Trophoblast cell (in vitro differentiated cells and primary cell): ENCODE results near the gene KPNA1.

Experiments
- DNase-seq, 2 donors: peaks; one replicate each; pipeline ENCODE4 v3.0.0-alpha.2; 2016
- H2AFZ ChIP-seq: 2 replicates; pipeline ENCODE4 v1.6.1; 2013; ENCODE audit warnings: low read length, moderate library complexity, mild to moderate bottlenecking; ENCODE audit not compliant: insufficient read depth, poor library complexity
- H2AK5ac ChIP-seq: 2 replicates; pipeline ENCODE4 v1.6.1; 2013; ENCODE audit warnings: mild to moderate bottlenecking, low read length
- H2BK120ac ChIP-seq: 2 replicates; pipeline ENCODE4 v1.6.1; 2013; ENCODE audit warnings: low read length, mild to moderate bottlenecking, moderate library complexity; ENCODE audit not compliant: insufficient read depth, poor library complexity
- H2BK12ac ChIP-seq: 2 replicates; pipeline ENCODE4 v1.6.1; 2013; ENCODE audit warnings: mild to moderate bottlenecking, low read length, moderate library complexity
- H2BK5ac ChIP-seq: 2 replicates; pipeline ENCODE4 v1.6.1; 2013; ENCODE audit warnings: low read length, low read depth, moderate library complexity, mild to moderate bottlenecking; ENCODE audit not compliant: poor library complexity
- H3K14ac ChIP-seq: 2 replicates; pipeline ENCODE4 v1.6.1; 2013; ENCODE audit warnings: mild to moderate bottlenecking, low read length
- H3K18ac ChIP-seq: 2 replicates; pipeline ENCODE4 v1.6.1; 2013; ENCODE audit warnings: mild to moderate bottlenecking, low read length
- H3K23ac ChIP-seq: 2 replicates; pipeline ENCODE4 v1.6.1; 2013; ENCODE audit warnings: low read length
- H3K27ac ChIP-seq: 2 replicates; pipeline ENCODE4 v1.5.1; 2013; ENCODE audit warnings: low read depth, mild to moderate bottlenecking, inconsistent platforms, low read length, moderate library complexity
- H3K27me3 ChIP-seq: 2 replicates; pipeline ENCODE4 v1.6.1; 2013; ENCODE audit warnings: inconsistent platforms, mild to moderate bottlenecking, low read length, moderate library complexity; ENCODE audit not compliant: insufficient read depth
- H3K36me3 ChIP-seq, 2 experiments: 1 replicate in 1 of 2; 2 replicates in 1 of 2; pipeline ENCODE4 v1.6.1; 2013; ENCODE audit warnings: low read length in 2 of 2, mild to moderate bottlenecking in 2 of 2, moderate library complexity in 1 of 2; ENCODE audit not compliant: insufficient read depth in 2 of 2, control insufficient read depth in 1 of 2
- H3K4ac ChIP-seq: 2 replicates; pipeline ENCODE4 v1.6.1; 2013; ENCODE audit warnings: low read depth, mild to moderate bottlenecking, low read length, moderate library complexity
- H3K4me1 ChIP-seq, 2 experiments: 1 replicate in 1 of 2; 2 replicates in 1 of 2; pipeline ENCODE4 v1.6.1; 2013; ENCODE audit warnings: low read length in 2 of 2, mild to moderate bottlenecking in 2 of 2, moderate library complexity in 1 of 2; ENCODE audit not compliant: insufficient read depth in 2 of 2, control insufficient read depth in 1 of 2
- H3K4me2 ChIP-seq: 2 replicates; pipeline ENCODE4 v1.6.1; 2013; ENCODE audit warnings: inconsistent platforms, mild to moderate bottlenecking, low read length, moderate library complexity
- H3K4me3 ChIP-seq: 2 replicates; pipeline ENCODE4 v1.5.1; 2013; ENCODE audit warnings: mild to moderate bottlenecking, low read depth, low read length, inconsistent platforms
- H3K79me1 ChIP-seq: one replicate; pipeline ENCODE4 v1.6.1; 2013; ENCODE audit warnings: low read length
- H3K79me2 ChIP-seq: 2 replicates; pipeline ENCODE4 v1.6.1; 2013; ENCODE audit warnings: low read length, mild to moderate bottlenecking; ENCODE audit not compliant: control insufficient read depth, insufficient read depth, poor library complexity
- H3K9ac ChIP-seq: 2 replicates; pipeline ENCODE4 v1.6.1; 2013; ENCODE audit warnings: mild to moderate bottlenecking, low read length
- H3K9me3 ChIP-seq: 2 replicates; pipeline ENCODE4 v1.6.1; 2013; ENCODE audit warnings: low read depth, mild to moderate bottlenecking, control low read depth, inconsistent platforms, low read length; ENCODE audit not compliant: insufficient read depth
- H4K12ac ChIP-seq: 2 replicates; pipeline ENCODE4 v1.6.1; 2013; ENCODE audit warnings: low read depth, mild to moderate bottlenecking, low read length, moderate library complexity
- H4K8ac ChIP-seq: 2 replicates; pipeline ENCODE4 v1.6.1; 2013; ENCODE audit warnings: low read depth, mild to moderate bottlenecking, low read length, moderate library complexity
- H4K91ac ChIP-seq: one replicate; pipeline ENCODE4 v1.6.1; 2013; ENCODE audit warnings: low read depth, mild to moderate bottlenecking, low read length, moderate library complexity
- WGBS: extraction: QIAGEN DNeasy Blood & Tissue Kit; methylation state at CpG from one replicate; pipeline ENCODE4 v1.1.7; 2013; ENCODE audit warnings: missing lambda C conversion rate; ENCODE audit not compliant: insufficient read length, insufficient coverage; ENCODE audit errors: extremely low coverage; 5-methylcytosine and 5-hydroxymethylcytosine counted together

KPNA1 gene

GRCh38 chr3:122405015-122405414, 109.7 kb downstream of the KPNA1 start:
- H3K18ac ChIP-seq, result no peak overlapping the region
- H3K14ac ChIP-seq, result no peak overlapping the region
- H3K9me3 ChIP-seq, result no peaks in the 10 kb centered on the region
- no CpG with 5 or more reads among the region's 3 CpGs for WGBS
- no peaks in the 10 kb centered on the region for H3K27me3 ChIP-seq
- no peaks in the 10 kb centered on the region for H3K4me1 ChIP-seq
- no peak overlapping the region for H2BK5ac ChIP-seq
- H2AFZ ChIP-seq, result no peak overlapping the region
- no peak overlapping the region for H3K23ac ChIP-seq
- no peak overlapping the region for H3K4ac ChIP-seq
- H3K79me1 ChIP-seq, result no peaks in the 10 kb centered on the region
- H2AK5ac ChIP-seq, result no peak overlapping the region
- H4K91ac ChIP-seq, result no peak overlapping the region
- H4K8ac ChIP-seq, result no peak overlapping the region
- no peak overlapping the region for H2BK12ac ChIP-seq
- no peak overlapping the region for H4K12ac ChIP-seq
- H3K27ac ChIP-seq, result no peak overlapping the region
- H3K36me3 ChIP-seq, result peaks cover 1 to 2% of the 10 kb centered on the region in 2 experiments
- no peak overlapping the region for H2BK120ac ChIP-seq
- no peak overlapping the region for H3K4me3 ChIP-seq
- H3K4me2 ChIP-seq, result no peak overlapping the region
- H3K79me2 ChIP-seq, result no peaks in the 10 kb centered on the region
- H3K9ac ChIP-seq, result no peak overlapping the region
- DNase-seq, result peak in 1 of 2 donors; percentile 36

GRCh38 chr3:122403489-122403888, 111.2 kb downstream of the KPNA1 start:
- H2AK5ac ChIP-seq, result no peak overlapping the region
- H3K4me1 ChIP-seq, result no peaks in the 10 kb centered on the region
- H3K36me3 ChIP-seq, result no peaks in the 10 kb centered on the region
- H3K27me3 ChIP-seq, result no peaks in the 10 kb centered on the region
- H3K4me3 ChIP-seq, result no peak overlapping the region
- no CpG with 5 or more reads among the region's 6 CpGs for WGBS
- H3K18ac ChIP-seq, result no peak overlapping the region
- H3K79me1 ChIP-seq, result no peaks in the 10 kb centered on the region
- no peak overlapping the region for H3K14ac ChIP-seq
- H2AFZ ChIP-seq, result no peak overlapping the region
- no peak overlapping the region for H2BK120ac ChIP-seq
- H4K91ac ChIP-seq, result no peak overlapping the region
- no peak overlapping the region for H4K8ac ChIP-seq
- no peak overlapping the region for H3K27ac ChIP-seq
- no peak overlapping the region for H2BK5ac ChIP-seq
- H3K4ac ChIP-seq, result no peak overlapping the region
- no peaks in the 10 kb centered on the region for H3K9me3 ChIP-seq
- DNase-seq, result peak in 1 of 2 donors; percentile 6
- no peak overlapping the region for H2BK12ac ChIP-seq
- no peak overlapping the region for H3K23ac ChIP-seq
- H4K12ac ChIP-seq, result no peak overlapping the region
- no peak overlapping the region for H3K4me2 ChIP-seq
- H3K79me2 ChIP-seq, result no peaks in the 10 kb centered on the region
- no peak overlapping the region for H3K9ac ChIP-seq

DNA sequence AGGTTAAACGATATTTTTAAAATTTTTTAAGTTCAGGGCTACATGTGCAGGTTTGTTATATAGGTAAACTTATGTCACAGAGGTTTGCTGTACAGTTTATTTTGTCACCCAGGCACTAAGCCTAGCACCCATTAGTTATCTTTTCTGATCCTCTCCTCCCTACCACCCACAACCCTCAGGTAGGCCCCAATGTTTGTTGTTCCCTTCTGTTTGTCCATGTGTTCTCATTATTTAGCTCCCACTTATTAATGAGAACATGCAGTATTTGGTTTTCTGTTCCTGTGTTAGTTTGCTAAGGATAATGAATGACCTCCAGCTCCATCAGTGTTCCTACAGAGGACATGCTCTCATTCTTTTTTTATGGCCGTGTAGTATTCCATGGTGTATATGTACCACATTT, 115.8 kb downstream of the KPNA1 start:
- Histone ChIP-seq H2BK120ac (no peak overlapping the region), H3K9me3 (no peaks in the 10 kb centered on the region), H3K27ac (no peak overlapping the region), H3K4me1 (peaks cover 0 to 3% of the 10 kb centered on the region in 2 experiments), H3K14ac (no peak overlapping the region), H3K4ac (no peak overlapping the region), H3K36me3 (no peaks in the 10 kb centered on the region), H2BK12ac (no peak overlapping the region), H3K79me1 (no peaks in the 10 kb centered on the region), H4K8ac (no peak overlapping the region), H3K4me2 (no peak overlapping the region), H3K18ac (no peak overlapping the region), H3K27me3 (no peaks in the 10 kb centered on the region), H3K23ac (no peak overlapping the region), H3K4me3 (no peak overlapping the region), H3K9ac (no peak overlapping the region), H3K79me2 (no peaks in the 10 kb centered on the region), H4K91ac (no peak overlapping the region), H2AK5ac (no peak overlapping the region), H2AFZ (no peak overlapping the region), H4K12ac (no peak overlapping the region), H2BK5ac (no peak overlapping the region)
- DNase-seq, result no peak
- 100% methylated on average over 1 of the region's 2 CpGs for WGBS

GRCh38 chr3:122397201-122397600, 117.5 kb downstream of the KPNA1 start:
- no peak overlapping the region for H2BK120ac ChIP-seq

More at GRCh38 chr3:122397201-122397600, 117.5 kb downstream of the KPNA1 start:
- no peak overlapping the region for H4K12ac ChIP-seq
- no peak overlapping the region for H2BK5ac ChIP-seq
- no peak overlapping the region for H4K91ac ChIP-seq
- no peaks in the 10 kb centered on the region for H3K36me3 ChIP-seq
- no peak overlapping the region for H2BK12ac ChIP-seq
- no peaks in the 10 kb centered on the region for H3K9me3 ChIP-seq
- no peak overlapping the region for H3K4ac ChIP-seq
- H3K18ac ChIP-seq, result no peak overlapping the region
- H3K79me1 ChIP-seq, result no peaks in the 10 kb centered on the region
- H4K8ac ChIP-seq, result no peak overlapping the region
- no peak overlapping the region for H3K23ac ChIP-seq
- H3K4me2 ChIP-seq, result no peak overlapping the region
- no peak overlapping the region for H2AFZ ChIP-seq
- no peak for DNase-seq
- H3K27me3 ChIP-seq, result no peaks in the 10 kb centered on the region
- H2AK5ac ChIP-seq, result no peak overlapping the region
- no peak overlapping the region for H3K14ac ChIP-seq
- peaks cover 0 to 4% of the 10 kb centered on the region in 2 experiments for H3K4me1 ChIP-seq
- no peak overlapping the region for H3K9ac ChIP-seq
- no peaks in the 10 kb centered on the region for H3K79me2 ChIP-seq
- no peak overlapping the region for H3K27ac ChIP-seq
- H3K4me3 ChIP-seq, result no peak overlapping the region
- WGBS, result no CpG with 5 or more reads among the region's 1 CpG
